ENCODE results near the gene CERK. TPM values are rescaled to one million over a fixed set of nuclear protein-coding genes. Genes with fewer than 3 reads are reported as not detected.

CERK gene, protein sequence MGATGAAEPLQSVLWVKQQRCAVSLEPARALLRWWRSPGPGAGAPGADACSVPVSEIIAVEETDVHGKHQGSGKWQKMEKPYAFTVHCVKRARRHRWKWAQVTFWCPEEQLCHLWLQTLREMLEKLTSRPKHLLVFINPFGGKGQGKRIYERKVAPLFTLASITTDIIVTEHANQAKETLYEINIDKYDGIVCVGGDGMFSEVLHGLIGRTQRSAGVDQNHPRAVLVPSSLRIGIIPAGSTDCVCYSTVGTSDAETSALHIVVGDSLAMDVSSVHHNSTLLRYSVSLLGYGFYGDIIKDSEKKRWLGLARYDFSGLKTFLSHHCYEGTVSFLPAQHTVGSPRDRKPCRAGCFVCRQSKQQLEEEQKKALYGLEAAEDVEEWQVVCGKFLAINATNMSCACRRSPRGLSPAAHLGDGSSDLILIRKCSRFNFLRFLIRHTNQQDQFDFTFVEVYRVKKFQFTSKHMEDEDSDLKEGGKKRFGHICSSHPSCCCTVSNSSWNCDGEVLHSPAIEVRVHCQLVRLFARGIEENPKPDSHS
- total RNA-seq, result 22.4 and 24.5 TPM in 2 replicates

DNA sequence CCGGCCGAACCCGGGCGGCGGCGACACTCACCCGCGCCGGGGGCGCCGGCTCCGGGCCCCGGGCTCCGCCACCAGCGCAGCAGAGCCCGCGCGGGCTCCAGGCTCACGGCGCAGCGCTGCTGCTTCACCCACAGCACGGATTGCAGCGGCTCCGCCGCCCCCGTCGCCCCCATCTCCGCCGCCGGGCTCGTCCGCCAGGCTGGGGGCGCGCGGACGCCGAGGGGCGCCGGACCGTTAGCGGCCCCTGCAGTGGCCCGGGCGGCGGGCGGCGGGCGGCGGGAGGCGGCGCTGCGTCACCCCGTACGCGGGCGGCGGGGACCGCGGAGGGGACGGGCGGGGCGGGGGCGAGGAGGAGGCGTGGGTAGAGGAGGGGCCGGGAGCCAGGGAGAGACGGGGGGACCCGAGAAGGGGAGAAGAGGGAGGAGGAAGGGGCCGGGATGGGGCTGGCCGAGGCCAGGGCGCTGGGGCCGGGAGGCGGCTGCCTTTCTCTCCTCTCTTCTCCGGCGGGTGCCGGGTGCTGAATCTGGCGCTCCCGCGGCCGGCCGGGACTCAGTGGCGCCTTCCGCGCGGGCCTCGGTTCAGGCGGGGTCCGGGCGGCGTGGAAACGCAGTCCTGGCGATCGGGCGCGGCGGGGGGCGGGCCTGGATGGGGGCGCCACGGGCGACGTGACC, at the start of gene CERK:
CERK (minus strand) TSS at position 277 of the 671 bp plus-strand sequence; CDS start at position 173, 104 bp downstream.

DNA sequence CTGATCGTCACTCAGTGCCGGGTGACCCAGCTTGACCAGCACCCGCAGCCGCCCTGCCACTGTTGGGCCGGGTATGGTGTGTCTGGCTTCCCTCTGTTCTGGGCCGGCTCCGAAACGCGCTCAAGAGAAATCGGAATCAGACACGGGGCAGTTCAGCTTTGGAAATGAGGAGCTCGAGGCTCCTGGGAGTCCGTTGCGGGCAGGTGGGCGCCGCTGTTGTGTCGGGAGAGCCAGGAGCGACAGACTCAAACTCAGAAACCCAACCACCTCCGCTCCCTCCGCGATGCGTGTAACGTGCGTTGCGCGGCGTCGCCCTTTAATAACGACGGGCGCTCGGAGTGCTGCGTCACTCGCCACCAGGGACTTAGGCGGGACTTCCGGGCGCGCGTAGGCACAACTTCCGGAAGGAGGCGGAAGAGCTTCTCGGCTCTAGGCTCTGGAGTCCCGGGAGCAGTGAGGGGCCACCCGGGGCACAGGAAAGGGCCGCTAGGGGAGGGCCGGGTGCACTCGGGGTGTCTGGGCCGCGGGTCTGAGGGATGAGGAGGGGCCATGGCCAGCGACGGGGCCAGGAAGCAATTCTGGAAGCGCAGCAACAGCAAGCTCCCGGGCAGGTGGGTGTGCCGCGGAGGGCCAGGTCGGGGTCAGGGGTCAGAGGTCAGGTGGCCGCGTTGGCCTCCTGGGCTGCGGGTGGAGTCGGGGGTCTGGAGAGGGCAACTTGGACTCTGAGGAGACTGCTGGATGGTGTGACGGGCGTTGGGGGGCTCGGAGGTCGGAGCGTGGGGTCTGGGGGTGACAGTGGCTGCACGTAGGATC, 24.4 kb upstream of the CERK start, which contains the start of gene TBC1D22A:
TBC1D22A (plus strand) TSS at position 413 of the 813 bp plus-strand sequence; CDS start at position 550, 137 bp downstream.

Other genes starting within 250 kb of the CERK start
- 78.5 and 135 TPM in 2 replicates for gene CELSR1, start 200.6 kb downstream of the CERK start, total RNA-seq
- 12.2 and 20.4 TPM in 2 replicates for gene GRAMD4, start 117.9 kb downstream of the CERK start, total RNA-seq
- gene TBC1D22A, start 24.4 kb upstream of the CERK start, total RNA-seq, result 35.3 and 40.0 TPM in 2 replicates

All from placental epithelial cell (primary cell).